Measurements from ENCODE around the gene NR6A1.
A peak's percentile ranks its signal among the peaks of the same experiment; 100 is the strongest.
"Not testable (repeated sequence)": the region's sequence is repeated elsewhere in the genome, so short reads cannot be mapped to it uniquely, and the experiment has no call there.

NR6A1 gene

DNA sequence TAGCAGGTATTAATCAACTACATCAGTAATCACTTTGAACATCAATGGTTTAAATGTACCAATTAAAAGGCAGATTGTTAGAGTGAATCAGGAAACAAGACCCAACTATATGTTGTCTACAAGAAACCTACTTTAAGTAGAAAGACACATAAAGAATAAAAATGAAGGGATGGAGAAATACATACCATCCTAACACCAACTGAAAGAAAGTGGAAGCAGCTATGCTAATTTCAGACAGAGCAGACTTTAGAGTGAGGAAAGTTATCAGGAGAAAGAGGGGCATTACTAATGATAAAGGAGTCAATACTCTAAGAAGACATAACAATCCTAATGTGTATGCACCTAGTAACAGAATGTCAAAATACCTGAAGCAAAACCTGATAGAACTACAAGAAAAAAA, 125.8 kb downstream of the NR6A1 start:
- DNase-seq = no peak

DNA sequence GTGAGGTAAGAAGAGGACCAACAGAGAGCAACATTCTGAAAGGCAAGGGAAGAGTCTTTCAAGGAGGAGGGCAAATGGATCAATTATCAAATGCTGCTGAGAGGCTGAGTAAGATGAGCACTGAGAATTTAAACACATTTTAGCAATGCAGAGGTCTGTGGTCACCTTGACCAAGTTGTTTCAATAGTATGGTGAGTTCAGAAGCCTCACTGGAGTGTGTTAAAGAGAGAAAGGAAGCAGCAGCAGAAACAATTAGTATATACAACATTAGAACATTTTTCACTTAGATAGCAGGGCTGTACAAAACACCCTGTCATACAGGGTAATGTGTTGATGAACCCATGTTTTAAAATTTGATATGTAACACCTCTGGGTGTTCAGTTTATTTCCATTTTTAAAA, 131.5 kb downstream of the NR6A1 start:
- no peak for DNase-seq

DNA sequence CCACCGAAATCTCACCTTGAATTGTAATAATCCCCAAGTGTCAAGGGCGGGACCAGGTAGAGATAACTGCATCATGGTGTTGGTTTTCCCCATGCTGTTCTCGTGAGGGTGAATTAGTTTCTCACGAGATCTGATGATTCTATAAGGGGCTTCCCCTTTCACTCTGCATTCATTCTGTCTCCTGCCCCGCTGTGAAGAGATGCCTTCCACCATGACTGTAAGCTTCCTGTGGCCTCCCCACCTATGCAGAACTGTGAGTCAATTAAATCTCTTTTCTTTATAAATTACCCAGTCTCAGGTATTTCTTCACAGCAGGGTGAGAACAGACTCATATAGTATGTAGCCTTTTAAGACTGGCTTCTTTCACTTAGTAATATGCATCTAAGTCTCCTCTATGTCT, 135.8 kb downstream of the NR6A1 start:
- no peak for DNase-seq

DNA sequence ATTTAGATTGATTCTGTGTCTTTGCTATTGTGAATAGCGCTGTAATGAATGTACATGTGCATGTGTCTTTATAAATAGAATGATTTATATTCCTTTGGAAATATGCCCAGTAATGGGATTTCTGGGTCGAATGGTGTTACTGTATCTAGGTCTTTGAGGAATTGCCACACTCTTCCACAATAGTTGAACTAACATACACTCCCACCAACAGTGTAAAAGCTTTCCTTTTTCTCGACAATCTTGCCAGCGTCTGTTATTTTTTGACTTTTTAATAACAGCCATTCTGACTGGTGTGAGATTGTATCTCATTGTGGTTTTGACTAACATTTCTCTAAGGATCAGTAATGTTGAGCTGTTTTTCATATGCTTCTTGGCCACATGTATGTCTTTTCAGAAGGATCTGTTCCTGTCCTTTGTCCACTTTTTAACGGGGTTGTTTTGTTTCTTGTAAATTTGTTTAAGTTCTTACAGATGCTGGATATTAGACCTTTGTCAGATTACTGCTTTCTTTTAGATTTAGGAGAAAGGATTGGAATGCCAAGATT, 139.0 kb downstream of the NR6A1 start:
- DNase-seq = no peak

DNA sequence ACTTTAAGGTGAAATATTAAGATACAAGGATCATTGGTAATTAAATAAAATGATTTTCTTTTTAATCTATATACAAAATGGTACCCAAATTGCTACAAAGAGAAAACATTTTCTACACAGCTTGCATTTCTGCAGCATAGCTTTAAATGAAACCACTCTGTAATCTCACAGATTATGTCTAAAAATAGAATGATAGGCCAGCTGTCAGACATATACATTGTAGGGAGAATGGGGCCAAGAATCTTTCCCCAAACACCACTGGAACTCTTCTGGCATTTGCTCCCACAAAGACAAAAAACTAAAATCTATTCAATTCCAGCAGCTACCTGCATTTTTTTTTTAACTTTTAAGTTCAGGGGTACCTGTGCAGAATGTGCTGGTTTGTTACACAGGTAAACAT, 139.8 kb downstream of the NR6A1 start:
- no peak for DNase-seq

DNA sequence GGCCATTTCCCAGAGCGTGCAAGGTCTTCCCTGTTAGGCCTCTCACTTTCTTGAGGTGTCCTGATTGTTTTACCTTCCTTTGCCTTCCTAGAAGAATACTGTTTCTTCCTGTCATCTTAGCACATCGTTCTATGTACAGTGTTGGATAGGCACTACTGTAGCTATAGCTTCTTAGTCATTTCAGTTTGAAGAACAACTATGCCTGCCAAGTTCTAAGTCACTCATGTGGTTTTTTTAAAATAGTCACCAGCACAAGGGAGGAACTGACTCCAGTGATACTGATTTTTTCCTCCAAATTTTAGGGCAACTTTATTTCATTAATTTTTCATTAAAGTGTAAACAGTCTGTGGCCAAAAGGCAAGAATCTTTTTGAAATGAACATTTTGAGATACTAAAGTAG, 141.5 kb downstream of the NR6A1 start:
- DNase-seq = no peak

DNA sequence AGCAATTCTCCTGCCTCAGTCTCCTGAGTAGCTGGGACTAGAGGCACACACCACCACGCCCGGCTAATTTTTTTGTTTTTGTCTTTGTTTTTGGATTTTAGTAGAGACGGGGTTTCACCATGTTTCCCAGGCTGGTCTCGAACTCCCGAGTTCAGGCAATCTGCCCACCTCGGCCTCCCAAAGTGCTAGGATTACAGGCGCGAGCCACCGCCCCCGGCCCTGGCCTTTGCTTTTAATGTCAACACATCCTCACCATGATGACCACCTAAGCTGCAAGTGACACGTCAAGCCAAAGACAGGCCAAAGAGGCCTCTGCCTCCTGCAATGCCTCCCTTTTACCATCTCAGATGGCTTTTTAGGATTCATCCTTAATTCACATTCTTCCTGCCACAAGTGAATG, 142.4 kb downstream of the NR6A1 start:
- no peak for DNase-seq

DNA sequence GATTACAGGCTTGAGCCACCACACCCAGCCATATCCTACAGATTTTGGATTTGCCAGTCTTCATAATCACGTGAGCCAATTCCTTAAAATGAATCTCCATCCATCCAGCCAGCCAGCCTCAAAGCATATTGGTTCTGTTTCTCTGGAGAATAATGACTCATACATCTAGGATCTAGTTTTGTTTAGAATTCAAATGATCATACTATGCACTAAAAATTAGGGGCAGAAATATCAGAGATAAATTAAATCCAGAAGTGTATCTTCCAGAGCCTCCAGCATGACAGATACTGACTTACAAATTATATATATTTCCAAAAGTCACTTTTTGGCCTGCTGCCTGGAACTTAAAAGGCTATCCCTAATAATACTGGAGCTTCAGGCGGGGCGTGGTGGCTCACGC, 144.8 kb downstream of the NR6A1 start:
- no peak for DNase-seq

DNA sequence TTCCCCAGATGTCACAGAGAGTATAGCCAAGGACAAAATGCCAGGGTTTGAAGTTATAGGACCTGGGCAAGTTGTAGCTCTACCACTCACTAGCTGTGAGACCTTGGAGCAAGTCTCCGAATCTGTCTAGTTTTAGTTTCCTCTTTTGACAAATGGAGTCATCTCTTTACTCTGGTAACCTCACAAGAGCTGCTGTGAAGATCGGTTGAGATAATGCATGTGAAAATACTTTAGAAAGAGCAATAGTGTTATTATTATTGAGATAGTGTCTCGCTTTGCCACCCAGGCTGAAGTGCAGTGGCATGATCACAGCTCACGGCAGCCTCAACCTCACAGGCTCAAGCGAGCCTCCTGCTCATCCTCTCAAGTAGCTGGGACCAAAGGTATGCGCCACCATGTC, 146.0 kb downstream of the NR6A1 start:
- no peak for DNase-seq

DNA sequence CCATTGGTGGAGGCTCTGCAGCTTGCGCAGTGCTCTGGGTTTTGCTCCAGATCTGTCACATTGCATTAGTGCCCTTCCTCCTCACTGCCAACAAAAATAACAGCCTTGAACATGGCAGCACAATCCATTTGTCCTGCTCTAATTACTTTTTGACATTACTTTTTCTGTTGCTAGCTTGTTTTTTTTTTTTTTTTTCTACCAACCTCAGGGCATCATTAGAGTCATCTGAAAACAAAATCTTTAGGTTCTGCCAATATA, 146.4 kb downstream of the NR6A1 start:
- no peak for DNase-seq

DNA sequence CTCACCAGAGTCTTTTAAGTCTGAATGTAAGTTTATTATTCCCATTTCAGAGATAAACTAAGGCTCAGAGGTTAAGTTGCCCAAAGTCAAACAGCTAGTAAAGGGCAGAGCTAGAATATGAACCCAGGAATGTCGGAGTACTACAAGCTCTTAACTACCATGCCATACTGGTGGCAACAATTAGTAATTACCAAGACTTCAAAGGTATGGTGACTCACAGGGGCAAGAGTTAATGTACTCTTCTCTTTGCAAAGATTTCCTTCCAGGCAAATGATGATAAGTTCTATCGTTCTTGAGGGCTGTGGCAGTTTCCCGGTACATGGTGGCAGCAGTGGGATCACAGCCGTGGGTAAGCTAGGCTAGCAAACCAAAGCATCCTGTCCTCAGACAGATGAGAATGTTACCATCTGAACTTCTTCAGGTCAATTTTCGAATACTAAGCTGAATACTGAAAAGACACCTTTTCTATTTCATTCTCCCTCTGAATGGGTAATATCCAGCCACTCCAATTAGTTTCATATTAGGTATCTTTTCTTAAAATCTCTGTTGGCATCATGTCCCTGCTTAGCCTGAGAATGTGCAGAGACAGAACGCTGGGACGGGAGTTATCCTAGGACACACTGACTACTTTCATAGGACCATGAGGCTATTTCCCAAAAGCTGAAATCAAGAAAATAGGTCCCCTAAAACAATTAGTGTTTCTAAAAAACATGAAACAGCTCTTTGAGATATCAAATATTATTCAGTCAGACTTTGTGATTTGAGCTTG, 147.0 kb downstream of the NR6A1 start:
- no peak for DNase-seq

DNA sequence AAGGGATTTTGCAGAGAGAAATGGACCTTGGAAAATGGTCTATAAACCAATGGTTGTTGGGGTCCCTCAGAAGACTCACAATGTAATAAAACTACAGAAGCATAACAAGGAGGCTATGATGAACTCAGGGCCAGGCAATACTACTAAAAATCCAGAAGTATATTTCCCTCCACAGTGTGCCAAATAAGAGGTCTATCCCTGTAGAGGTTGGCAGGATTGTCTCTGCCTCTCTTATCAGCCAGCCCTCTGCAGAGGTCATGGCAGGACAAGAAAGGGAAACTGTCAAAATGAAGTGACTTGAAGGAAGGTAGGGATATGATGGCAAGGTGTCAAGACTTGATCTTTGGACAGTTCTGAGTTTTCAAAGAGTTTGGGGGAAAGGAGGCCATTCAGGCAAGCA, 148.2 kb downstream of the NR6A1 start:
- no peak for DNase-seq

DNA sequence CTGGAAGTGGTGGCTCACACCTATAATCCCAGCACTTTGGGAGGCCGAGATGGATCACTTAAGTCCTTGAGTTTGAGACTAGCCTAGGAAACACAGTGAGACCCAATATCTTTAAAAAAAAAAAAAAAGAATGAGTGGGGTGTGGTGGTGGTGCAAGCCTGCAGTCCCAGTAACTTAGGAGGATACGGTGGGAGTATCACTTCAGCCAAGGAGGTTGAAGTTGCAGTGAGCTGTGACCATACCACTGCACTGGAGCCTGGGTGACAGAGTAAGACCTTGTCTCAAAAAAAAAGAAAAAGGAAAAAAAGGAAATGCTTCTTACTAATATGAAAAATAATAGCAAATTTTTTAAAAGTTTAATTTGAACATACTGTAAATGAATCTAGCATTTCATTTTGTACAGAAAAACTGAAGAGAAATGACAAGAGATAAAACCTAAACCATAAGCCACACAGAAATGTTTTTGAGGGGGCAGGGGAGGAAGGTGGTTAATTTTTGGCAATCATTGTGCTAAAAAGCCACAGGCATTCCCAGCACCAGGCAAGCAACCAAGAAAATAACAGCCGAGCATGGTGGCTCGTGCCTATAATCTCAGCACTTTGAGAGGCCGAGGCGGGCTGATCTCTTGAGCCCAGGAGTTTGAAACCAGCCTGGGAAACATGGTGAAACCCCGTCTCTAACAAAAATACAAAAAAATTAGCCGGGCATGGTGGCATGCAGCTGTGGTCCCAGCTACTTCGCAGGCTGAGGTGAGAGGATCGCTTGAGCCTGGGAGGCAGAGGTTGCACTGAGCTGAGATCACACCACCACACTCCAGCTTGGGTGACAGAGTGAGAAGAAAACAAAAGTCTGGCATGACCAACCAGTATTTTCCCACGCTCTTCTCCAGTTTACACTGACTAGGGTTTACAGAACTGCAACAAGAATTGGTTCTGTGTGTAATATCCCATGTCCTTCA, 149.5 kb downstream of the NR6A1 start:
- DNase-seq = no peak

DNA sequence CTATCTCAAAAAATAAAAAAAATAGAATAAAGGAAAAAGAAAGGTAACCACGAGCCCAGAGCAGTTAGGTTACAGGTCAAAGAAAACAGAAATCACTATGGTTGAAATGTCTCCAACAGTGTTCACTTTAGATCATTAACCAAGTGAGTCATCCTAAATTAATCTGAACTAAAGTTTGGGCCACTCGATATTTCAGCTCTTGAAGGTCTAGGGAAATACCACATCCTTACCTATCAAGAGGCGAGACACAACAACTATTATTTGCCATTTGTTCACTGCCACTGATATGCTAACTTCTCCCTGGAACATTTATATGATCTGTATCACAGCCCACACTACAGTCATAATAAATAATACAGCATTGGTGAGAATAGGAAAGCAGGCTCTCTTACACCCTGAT, 152.6 kb downstream of the NR6A1 start:
- no peak for DNase-seq

DNA sequence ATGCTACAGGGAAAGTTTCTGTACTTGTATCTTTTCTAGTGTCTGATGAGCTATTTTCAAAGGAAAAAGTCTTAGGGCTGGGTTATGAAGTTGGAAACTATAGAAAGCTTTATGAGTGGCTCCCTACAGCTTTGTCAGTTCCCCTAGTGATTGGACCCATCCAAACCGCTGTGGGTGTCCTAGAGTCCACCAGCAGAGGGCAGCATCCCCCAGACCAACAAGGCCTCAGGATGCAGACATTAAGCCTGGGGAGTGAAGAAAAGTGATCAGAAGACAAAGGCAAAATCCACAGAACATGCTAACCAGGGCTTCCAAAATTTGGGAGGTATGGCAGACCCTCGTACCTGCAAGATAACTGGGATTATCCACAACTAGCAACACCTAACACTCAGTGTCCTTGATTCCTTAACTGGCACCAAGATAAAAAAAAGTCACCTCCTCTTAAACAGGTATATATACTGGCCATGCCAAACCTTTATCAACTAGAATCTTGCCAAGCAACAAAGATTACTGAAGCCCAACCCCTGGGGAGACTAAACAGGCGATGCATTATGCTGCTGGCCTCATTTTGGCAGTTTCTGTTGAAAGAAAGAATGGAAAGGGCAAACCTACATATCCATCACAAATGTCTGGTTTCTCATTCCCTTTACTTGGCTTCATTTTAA, 153.5 kb downstream of the NR6A1 start:
- peak; percentile 52 for DNase-seq

DNA sequence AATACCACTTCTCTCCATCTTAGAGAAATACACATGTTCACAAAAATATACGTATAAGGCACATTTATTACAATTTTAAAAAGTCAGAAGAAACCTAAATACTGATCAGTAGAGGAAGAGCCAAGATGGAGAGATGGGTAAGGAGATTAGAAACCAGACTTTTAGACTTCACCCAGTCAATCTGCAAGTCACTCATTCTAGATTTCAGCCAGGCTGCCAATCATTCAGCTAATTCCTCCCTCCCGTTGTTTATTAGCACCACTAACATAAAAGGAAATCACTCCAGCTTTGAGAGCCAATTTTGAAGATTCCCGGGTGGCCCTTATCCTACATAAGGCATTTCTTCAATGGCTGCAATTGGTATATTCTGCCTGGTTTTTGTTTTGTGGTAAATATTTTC, 154.2 kb downstream of the NR6A1 start:
- DNase-seq = no peak

DNA sequence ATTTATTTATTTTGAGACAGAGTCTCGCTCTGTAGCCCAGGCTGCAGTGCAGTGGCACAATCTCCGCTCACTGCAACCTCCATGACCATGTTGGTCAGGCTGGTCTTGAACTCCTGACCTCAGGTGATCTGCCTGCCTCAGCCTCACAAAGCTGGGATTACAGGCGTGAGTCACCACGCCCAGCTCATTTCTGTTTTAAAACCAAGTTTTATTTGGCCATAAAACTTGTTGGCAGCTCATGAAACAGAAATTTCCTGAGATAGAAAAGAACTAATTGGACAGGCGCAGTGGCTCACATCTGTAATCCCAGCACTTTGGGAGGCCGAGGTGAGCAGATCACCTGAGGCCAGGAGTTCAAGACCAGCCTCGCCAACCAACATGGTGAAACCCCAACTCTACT, 155.3 kb downstream of the NR6A1 start:
- not testable (repeated sequence) for DNase-seq

DNA sequence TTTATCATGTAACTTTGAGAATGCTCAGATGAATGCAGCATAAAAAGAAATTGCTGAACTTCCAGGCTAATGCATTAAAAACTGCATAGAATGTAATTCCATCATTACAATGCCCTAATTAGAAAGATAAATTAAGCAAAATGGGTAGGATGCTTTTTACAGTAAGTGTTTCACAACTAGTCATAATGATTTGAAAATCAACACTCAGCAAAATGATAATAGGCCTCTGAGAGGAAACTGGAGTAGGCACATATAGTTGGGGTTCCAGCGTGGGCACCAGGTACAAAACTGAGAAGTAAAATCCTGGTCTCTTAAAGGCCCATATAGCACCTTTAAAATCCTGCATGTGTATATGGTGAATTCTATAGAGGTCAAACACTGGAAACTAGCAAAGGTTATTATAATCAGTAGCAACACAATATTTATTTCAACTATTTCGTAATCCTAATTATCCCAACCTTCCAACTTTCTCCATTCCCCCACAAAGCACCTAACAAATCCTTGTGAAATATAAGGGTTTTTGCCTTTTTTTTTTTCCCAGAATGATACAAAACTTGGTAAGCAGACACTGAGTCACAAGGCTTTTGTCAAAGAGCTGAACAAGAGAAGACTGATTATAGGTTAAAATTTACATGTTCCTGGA, 155.9 kb downstream of the NR6A1 start:
- DNase-seq = no peak

DNA sequence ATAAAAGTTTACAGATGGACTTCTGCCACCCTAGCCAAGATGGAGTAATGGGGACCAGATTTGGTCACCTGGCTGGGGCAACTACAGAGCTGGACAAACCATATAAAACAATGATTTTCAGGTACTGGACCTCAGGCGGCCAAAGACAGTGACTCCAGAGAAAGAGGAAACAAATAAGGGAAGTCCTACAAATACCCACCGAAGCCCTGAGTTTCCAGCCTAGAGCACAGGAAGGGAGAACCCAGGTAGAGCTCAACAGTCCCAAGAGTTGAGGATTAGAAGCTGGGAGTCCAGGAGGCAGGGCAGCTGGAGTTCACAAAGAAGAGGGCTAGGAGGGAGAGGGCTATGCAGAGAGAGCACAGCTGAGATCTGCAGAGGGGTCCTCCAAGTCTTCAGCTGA, 157.3 kb downstream of the NR6A1 start:
- DNase-seq = no peak

DNA sequence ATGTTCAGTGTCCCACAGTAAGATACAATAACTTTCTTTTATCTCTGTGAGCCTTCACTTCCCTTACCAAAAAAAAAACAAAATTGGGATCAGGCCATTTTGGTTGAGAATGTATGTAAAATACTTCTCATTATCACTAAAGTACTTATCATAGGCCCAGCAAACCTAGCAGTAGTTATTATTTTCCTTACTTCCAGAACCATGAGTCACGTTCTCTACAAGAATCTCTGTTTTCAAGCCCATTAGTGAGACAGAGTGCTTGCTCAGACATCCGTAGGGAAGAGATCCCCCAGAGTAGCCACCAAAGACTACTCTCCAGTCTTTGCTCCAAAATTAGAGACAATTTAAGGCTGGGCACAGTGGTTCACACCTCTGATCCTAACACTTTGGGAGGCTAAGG, 160.0 kb downstream of the NR6A1 start:
- DNase-seq = no peak

DNA sequence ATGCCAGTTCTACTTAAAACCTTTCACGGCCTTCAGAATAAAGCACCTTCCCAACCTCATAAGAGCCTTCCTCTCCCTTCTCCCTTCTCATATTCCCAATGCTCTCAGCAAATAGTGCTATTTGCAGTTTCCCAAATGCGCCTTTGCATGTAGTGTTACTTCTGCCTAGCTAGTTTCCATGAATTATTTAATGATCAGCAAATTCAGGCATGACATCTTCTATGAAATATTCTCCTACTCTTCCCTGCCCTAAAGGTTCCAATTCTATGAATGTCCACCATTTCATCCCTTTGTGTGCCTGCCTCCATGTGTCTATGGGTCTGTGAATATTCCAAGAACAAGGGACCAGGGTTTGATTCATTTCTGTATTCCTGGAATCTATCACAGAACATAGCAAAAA, 165.1 kb downstream of the NR6A1 start:
- DNase-seq = no peak

DNA sequence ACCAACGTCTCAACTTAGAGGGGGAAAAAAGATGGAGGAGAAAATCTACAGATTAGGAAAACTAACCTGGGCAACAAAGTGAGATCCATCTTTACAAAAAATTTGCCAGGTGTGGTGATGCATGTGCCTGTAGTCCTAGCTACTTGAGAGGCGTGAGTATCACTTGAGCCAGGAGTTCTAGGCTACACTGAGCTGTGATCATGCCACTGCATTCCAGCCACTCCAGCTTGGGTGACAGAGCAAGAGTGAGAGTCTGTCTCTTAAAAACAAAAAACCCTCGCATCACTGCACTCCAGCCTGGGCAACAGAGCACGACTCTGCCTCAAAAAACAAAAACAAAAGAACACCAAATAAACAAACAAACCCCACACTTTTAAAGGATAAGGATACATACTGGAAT, 165.9 kb downstream of the NR6A1 start:
- DNase-seq = no peak

DNA sequence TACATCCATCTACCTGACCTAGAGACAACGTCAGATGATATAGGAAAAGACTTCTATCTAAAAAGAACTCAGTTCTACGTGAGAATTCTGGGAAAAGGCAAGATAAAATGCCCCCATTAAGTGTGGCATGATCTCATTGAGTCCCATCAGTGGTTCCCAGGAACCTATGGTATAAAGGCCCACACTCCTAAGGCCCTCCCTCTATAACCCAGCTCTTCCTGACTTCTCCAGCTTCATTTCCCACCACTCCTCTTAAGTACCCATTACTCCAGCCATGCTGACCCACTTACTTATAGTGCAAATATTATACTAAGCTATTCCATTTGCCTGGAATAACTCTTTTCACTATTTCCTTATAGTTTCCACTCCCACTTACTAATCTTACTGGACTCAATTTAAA, 168.5 kb downstream of the NR6A1 start:
- DNase-seq = no peak
